IPS-11a (cell line): Measurements from ENCODE around the gene AUTS2.
"Not testable (repeated sequence)": the region's sequence is repeated elsewhere in the genome, so short reads cannot be mapped to it uniquely, and the experiment has no call there.

Experiments used
- H3K4me3 ChIP-seq: one replicate; pipeline ENCODE4 v1.5.1; 2013; ENCODE audit warnings: low read depth, low read length, control low read depth

The AUTS2 gene

GRCh38 chr7:70268179-70268578 lies 669.9 kb downstream of the AUTS2 start:
- H3K4me3 ChIP-seq, result no peak overlapping the region

DNA sequence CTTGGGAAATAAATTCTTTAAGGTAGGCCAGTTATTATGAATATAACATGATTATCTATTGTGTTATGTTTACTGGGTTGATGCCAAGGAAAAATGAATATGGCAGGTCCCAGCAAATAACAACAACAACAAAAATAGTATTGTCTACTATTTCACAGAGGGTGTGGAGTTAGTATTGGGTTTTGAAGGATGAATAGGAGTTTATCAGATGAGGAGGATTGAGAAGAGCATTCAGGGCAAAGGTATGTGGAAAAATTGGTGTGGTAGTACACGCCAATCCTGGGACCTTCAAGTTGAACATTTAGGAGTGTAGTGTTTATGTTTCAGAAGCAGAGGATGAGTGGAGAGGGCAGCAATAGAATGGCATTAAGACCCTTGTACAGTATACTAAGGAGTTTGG lies 671.9 kb downstream of the AUTS2 start:
- H3K4me3 ChIP-seq, result no peak overlapping the region

- no peak overlapping the region for H3K4me3 ChIP-seq
These were observed 673.4 kb downstream of the AUTS2 start for GRCh38 chr7:70271617-70272081.

GRCh38 chr7:70275570-70275969 lies 677.3 kb downstream of the AUTS2 start:
- H3K4me3 ChIP-seq, result not testable (repeated sequence)

DNA sequence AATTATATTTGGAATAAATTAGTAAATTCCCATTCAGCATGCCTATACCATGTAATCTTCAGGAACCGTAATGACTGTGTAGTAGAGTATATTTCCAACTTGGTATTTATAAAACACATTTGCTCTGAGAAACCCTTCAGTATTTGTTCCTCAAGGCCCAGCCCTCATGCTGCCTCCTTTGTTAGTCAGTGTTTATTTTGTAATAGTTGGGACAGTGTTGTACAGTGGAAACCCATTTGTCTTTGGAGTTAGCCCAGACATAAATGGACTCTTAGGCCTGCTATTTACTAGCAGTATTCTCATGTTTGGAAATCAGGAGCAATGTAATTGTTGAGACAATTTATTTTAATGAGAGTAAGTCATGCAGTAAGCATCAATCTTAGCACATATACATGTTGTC lies 686.9 kb downstream of the AUTS2 start:
- no peak overlapping the region for H3K4me3 ChIP-seq

GRCh38 chr7:70285854-70286253 lies 687.6 kb downstream of the AUTS2 start:
- no peak overlapping the region for H3K4me3 ChIP-seq

GRCh38 chr7:70288781-70289456 lies 690.6 kb downstream of the AUTS2 start:
- no peak overlapping the region for H3K4me3 ChIP-seq

DNA sequence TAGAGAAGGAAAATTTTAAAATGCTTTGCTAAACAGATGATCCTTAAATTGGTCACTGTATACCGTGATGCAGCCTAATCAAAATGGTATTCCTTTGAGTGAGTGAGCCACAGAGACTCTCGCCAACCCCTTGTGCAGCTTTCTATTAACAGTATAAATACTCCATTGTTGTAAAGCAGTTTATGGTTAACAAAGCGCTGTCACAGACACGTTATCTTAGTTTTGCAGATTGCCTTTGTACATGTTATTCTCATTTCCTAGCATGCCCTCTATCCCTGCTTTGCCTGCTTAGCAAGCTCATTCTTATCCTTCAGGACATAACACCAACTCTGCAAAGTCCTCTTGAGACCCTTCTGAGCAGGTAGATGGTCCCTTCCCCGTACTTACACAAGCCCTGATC lies 694.4 kb downstream of the AUTS2 start:
- no peak overlapping the region for H3K4me3 ChIP-seq

GRCh38 chr7:70294211-70294911 lies 696.1 kb downstream of the AUTS2 start:
- no peak overlapping the region for H3K4me3 ChIP-seq

- H3K4me3 ChIP-seq, result no peak overlapping the region
These were observed 700.7 kb downstream of the AUTS2 start for GRCh38 chr7:70298780-70299471.

DNA sequence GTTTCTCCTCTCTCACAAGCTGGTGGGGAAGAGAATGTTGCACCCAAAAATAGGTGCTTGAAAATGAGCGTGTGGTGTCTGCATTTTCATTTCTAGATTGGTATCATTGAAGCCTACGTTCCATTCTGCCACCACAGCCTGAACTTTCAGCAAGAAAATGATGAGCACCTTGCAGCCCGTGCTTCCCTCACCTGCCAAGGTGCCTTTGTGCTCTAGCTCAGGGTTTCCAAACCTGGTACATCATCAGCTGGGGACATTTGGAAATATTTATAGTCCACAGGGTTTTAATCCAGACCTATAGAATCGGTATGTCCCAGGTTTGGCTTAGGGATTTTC lies 701.2 kb downstream of the AUTS2 start:
- H3K4me3 ChIP-seq, result no peak overlapping the region

DNA sequence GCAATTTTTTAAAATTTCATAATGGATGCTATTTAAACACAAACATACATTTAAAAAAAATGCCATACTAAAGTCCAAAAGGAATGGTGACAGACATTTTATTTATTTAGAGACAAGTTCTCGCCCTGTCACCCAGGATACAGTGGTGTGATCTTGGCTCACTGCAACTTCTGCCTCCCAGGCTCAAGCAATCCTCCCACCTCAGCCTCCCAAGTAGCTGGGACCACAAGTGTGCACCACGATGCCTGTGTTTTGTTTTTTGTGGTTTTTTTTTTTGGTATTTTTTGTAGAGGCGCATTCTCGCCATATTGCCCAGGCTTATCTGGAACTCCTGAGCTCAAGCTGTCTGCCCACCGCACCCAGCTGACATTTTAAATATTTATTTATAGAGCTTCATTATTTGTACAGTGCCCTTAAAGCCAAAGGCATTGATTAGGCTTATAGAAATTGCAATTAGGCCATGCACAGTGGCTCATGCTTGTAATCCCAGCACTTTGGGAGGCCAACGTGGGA lies 703.5 kb downstream of the AUTS2 start:
- H3K4me3 ChIP-seq, result no peak overlapping the region

DNA sequence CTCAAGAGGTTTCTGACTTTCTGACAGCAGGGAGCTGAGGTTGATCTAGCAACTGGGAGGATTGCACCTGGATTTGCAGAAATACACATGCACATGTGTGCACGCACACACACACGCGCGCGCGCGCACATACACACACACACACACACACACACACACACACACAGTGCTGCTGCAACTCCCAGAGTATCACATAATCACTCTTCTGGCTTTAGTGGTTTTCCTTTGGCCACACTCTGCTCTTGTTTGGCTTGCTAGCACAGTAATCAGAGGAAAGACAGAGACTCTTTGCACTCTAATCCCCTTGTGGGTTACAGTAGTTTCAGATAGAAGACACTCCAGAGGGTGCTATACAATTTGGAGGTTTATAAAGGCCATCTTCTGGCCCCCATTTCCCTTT lies 705.0 kb downstream of the AUTS2 start:
- H3K4me3 ChIP-seq, result no peak overlapping the region

GRCh38 chr7:70303780-70304179 lies 705.5 kb downstream of the AUTS2 start:
- no peak overlapping the region for H3K4me3 ChIP-seq

DNA sequence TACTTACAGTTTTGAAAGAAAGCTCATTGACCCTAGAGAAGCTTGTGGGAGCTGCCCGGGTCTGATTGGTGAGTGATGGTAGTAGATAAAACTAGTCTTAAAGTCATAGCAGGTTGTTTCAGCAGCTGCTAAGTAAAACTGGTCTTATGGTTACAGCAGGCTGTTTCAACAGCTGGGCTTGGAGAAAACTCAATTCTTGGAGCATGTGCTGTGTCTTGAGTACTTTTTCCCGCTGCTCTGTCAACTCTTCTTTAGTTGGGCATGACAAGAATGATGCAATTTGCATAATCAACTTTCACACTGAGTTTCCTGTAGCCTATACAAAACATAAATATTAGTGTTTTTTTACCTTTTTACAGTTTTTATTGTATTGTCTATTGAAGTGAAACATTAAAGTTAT lies 707.9 kb downstream of the AUTS2 start:
- H3K4me3 ChIP-seq, result no peak overlapping the region

DNA sequence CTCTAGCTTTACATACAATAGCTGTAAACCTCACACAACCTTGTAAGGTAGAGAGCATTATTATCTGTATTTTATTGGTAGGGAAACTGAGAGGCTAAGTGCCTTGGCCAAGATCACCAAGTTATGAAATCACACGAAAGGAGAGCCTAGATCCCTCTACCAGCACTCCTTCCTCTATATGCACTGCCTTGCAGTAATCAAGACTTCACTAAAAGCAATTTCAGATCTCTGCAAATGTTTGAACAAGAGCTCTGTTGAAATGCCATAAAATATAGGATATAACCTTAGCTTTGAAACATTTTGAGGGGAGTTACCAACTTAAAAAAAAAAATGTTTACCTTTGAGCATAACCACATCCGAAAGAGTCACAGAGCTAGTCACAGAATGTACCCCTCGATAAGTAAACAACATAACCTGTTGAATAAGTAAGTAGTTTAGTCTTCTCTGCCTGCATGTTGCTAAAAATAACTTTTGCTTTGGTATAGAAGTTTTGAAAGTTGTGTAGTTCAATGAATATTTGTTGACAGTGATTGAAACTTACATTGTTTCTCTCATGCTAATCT lies 709.4 kb downstream of the AUTS2 start:
- no peak overlapping the region for H3K4me3 ChIP-seq

GRCh38 chr7:70312336-70312735 lies 714.1 kb downstream of the AUTS2 start:
- no peak overlapping the region for H3K4me3 ChIP-seq

DNA sequence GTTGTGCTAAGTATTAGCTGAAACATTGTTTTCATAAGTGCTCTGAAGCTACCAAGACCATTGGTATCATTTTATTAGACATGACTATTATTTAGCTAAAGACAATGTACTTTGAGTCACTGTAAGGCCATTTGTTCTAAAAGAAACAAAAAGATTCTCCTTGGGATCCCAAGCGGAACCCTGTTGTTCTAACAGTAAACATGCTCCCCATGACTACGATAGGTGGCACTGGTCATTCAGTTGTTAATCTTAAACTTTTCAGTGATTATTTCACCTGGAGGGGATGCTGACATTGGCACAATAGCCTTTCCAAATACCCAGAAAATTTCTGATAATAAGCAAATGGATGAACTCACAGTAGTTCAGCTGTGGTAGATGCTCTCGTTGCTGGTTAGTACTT lies 715.0 kb downstream of the AUTS2 start:
- no peak overlapping the region for H3K4me3 ChIP-seq

- H3K4me3 ChIP-seq, result no peak overlapping the region
These were observed 715.4 kb downstream of the AUTS2 start for GRCh38 chr7:70313687-70314086.

- no peak overlapping the region for H3K4me3 ChIP-seq
These were observed 715.9 kb downstream of the AUTS2 start for GRCh38 chr7:70314221-70314620.

DNA sequence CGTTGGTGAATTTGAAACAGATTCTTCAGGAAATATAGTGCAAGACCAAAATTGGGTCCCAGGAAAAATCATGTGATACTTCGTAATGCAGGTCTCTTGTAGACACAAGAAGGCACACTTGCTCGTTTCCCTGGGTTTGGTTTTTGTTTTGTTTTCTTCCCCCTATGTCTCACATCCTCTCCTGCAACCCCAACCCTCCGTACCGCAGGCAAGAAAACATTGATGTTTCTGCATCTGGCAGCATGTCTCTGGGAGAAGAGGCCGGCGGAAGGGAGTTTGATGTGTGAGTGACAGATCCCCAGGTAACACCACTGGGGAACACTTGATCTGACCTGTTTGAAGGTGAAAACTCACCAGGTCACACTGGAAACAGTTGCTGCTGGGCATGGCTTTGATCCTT lies 718.5 kb downstream of the AUTS2 start:
- H3K4me3 ChIP-seq, result no peak overlapping the region

DNA sequence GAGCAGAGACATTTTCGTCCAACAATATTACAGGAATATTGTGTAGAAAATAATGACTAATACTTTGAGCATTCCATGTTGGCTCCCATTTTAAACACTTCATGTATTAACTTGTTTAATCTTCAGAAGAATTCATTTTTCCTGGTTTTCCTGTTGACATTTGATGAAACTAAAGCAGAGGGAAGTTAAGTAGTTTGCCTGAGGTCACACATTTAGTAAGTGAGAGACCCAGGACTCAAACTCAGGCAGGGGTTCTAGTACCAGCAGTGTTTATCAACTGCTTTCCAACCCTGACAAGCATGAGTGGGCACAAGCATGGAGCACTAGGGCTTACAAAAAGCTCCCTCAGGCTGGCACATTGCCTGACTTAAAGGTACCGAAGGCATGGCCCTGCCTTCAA lies 719.1 kb downstream of the AUTS2 start:
- H3K4me3 ChIP-seq, result no peak overlapping the region
